WERI-Rb-1 (cell line): ENCODE data around the gene NECTIN4.
"Not testable (repeated sequence)": the region's sequence is repeated elsewhere in the genome, so short reads cannot be mapped to it uniquely, and the experiment has no call there.

Experiments
- DNase-seq: peaks from one replicate; pipeline ENCODE4 v3.0.0-alpha.2; 2020
- H3K27ac ChIP-seq: fragments of 250-450 bp; sonication (Bioruptor Pico); 2 replicates; pipeline ENCODE4 v1.5.1; 2020; ENCODE audit warnings: mild to moderate bottlenecking, moderate library complexity
- H3K27me3 ChIP-seq: fragments of 250-450 bp; sonication (Bioruptor Pico); 2 replicates; pipeline ENCODE4 v1.5.1; 2021; ENCODE audit warnings: mild to moderate bottlenecking, low read depth, moderate library complexity; ENCODE audit not compliant: insufficient read depth, severe bottlenecking
- H3K36me3 ChIP-seq: fragments of 250-450 bp; sonication (Bioruptor Pico); 2 replicates; pipeline ENCODE4 v1.5.1; 2020; ENCODE audit warnings: mild to moderate bottlenecking, moderate library complexity
- H3K4me3 ChIP-seq: 2 replicates; pipeline ENCODE4 v1.5.1; 2011; ENCODE audit warnings: low read depth, mild to moderate bottlenecking, control low read depth, low read length
- H3K9me3 ChIP-seq: fragments of 250-450 bp; sonication (Bioruptor Pico); 2 replicates; pipeline ENCODE4 v1.5.1; 2021; ENCODE audit warnings: mild to moderate bottlenecking, moderate library complexity; ENCODE audit not compliant: severe bottlenecking
- TF ChIP-seq, protein P1 (sequence below): IDR thresholded peaks from 2 replicates; pipeline ENCODE4 v1.5.1; 2011; ENCODE audit warnings: low read depth, mild to moderate bottlenecking, control low read depth, inconsistent platforms, low read length

NECTIN4 gene

DNA sequence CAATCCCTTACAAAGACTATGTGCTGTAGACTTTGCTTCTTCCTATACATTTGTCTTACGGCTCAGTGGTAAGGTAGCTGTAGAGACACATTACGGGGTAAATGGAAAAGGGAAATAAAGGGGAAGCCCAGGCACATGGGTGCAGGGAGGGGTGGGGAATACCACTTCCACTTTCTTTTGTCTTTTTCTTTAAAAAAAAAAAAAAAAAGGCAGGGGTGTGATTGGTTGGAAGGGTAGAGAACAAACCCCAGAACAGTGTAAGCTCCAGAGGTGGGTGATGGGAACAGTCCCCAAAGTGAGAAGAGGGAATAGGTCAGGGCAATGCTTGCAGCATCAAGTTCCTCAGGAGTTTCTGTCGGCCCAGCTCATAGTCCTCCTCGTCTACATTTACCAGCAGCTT lies 32.5 kb upstream of the NECTIN4 start:
- TF ChIP-seq, protein P1, sequence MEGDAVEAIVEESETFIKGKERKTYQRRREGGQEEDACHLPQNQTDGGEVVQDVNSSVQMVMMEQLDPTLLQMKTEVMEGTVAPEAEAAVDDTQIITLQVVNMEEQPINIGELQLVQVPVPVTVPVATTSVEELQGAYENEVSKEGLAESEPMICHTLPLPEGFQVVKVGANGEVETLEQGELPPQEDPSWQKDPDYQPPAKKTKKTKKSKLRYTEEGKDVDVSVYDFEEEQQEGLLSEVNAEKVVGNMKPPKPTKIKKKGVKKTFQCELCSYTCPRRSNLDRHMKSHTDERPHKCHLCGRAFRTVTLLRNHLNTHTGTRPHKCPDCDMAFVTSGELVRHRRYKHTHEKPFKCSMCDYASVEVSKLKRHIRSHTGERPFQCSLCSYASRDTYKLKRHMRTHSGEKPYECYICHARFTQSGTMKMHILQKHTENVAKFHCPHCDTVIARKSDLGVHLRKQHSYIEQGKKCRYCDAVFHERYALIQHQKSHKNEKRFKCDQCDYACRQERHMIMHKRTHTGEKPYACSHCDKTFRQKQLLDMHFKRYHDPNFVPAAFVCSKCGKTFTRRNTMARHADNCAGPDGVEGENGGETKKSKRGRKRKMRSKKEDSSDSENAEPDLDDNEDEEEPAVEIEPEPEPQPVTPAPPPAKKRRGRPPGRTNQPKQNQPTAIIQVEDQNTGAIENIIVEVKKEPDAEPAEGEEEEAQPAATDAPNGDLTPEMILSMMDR, result no peak
- DNase-seq, result no peak
- Histone ChIP-seq H3K27me3 (no peaks in the 10 kb centered on the region), H3K9me3 (no peaks in the 10 kb centered on the region), H3K27ac (no peak overlapping the region), H3K36me3 (peaks cover 83% of the 10 kb centered on the region), H3K4me3 (no peak overlapping the region)

DNA sequence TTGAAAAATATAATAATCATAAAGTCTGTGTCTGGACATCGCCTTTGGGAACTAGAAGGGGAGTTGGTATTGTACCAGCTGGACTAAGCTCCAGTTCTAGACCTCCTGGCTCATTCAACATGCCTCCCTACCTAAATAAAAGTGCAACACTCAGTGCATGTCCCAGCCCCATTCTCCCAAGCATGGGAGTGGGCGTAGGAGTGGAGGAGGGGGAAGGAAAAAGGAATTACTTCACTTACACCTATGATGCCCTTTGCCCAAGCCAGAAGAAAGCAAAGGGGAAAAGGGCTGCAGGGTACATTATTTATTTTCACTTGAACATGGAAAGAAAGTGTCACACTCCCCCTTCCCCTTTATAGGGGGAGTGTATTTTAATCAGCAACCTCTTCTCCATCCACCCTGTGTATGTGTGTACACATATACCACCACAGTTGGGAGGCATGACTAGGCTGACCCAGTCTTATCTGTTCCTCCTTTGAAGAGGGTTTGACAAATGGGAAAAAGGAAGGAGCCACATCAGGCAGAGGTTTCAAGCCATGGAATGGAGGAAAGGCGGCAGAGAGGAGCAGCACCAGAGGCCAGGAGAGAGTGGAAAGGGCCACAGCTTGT lies 31.8 kb upstream of the NECTIN4 start:
- Histone ChIP-seq H3K27me3 (no peaks in the 10 kb centered on the region), H3K9me3 (no peaks in the 10 kb centered on the region), H3K4me3 (no peak overlapping the region), H3K27ac (no peak overlapping the region), H3K36me3 (peaks cover 82% of the 10 kb centered on the region)
- TF ChIP-seq, protein P1, result no peak
- DNase-seq, result no peak

DNA sequence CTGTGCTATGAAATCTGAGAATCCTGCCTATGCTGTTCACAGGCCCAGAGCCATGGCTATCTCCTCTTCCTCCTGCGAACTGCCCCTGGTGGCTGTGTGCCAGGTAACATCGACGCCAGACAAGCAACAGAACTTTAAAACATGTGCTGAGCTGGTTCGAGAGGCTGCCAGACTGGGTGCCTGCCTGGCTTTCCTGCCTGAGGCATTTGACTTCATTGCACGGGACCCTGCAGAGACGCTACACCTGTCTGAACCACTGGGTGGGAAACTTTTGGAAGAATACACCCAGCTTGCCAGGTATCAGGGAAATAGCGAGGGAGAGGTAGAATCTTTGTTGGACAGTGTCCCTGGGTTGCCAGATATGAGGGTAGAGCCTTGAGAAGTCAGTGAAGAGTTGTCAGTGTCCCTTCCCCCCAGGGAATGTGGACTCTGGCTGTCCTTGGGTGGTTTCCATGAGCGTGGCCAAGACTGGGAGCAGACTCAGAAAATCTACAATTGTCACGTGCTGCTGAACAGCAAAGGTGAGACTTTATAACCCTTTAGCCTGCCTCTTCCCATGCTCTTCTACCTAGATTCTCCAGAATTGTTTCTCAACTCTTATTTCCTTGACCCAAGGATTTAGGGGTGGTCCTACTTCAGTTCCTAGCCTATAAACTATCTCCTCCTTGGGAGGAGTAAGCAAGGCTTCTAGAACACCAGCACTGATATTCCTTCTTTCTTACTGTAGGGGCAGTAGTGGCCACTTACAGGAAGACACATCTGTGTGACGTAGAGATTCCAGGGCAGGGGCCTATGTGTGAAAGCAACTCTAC lies 29.9 kb upstream of the NECTIN4 start:
- no peak overlapping the region; the same call in 1 of the 2 replicates for H3K4me3 ChIP-seq
- H3K27ac ChIP-seq, result peak overlapping the region; percentile 84; the same call in 1 of the 2 replicates
- H3K36me3 ChIP-seq, result peaks cover 77% of the 10 kb centered on the region
- TF ChIP-seq, protein P1, result peak; percentile 51
- DNase-seq, result peak; percentile 41
- H3K27me3 ChIP-seq, result no peaks in the 10 kb centered on the region
- H3K9me3 ChIP-seq, result no peaks in the 10 kb centered on the region

DNA sequence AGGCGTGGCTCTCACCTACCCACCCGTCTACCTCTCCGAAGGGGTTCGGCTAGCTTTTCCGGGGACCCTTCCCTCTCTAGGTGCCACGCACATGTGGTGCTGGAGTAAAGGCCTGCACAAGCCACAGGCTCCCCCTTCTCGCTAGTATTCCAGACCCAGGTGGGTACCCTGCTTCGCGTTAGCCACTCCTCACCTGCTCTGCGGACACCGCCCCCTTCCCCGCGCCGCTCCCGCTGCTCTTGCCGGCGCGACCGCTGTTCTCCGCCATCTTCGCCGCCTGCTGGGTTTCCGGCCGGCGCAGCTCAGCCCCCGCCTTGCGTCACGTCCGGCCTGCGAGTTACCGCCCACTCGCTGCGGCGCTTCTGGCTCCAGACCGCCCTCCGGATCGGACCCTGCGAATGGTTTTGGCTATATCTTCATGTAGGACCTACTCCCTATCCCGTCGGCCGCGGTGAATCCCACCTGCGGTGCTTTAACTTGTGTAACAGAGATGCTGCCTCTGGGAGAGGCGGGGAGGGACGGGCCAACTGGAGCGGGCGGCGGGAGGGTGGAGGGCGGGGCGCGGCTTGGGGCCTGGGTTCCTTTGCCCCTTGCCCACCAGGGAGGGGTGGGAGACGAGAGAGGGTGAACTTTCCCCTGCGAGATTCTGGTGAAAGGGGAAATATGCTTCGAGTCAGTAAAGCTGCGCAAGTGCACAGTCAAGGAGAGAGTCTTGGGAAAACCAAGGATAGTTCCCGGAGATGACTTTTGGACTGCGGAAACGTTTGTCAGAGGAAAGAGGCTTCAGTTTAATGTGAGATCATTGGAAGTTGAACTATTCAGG lies 28.6 kb upstream of the NECTIN4 start, which contains the start of the genes NIT1 and PFDN2:
NIT1 (plus strand) TSS at position 347 of the 823 bp plus-strand sequence; CDS start at position 419, 72 bp downstream.
PFDN2 (minus strand) TSS at position 279 of the 823 bp plus-strand sequence; CDS start at position 268, 11 bp downstream.
- DNase-seq, result peak; percentile 93
- TF ChIP-seq, protein P1, result no peak
- H3K4me3 ChIP-seq, result peak within 1 kb of the TSS; percentile 59
- H3K36me3 ChIP-seq, result peaks cover 65% of the 10 kb centered on the region
- peak within 1 kb of the TSS; percentile 84 for H3K27ac ChIP-seq
- no peaks in the 10 kb centered on the region for H3K9me3 ChIP-seq
- no peaks in the 10 kb centered on the region for H3K27me3 ChIP-seq

DNA sequence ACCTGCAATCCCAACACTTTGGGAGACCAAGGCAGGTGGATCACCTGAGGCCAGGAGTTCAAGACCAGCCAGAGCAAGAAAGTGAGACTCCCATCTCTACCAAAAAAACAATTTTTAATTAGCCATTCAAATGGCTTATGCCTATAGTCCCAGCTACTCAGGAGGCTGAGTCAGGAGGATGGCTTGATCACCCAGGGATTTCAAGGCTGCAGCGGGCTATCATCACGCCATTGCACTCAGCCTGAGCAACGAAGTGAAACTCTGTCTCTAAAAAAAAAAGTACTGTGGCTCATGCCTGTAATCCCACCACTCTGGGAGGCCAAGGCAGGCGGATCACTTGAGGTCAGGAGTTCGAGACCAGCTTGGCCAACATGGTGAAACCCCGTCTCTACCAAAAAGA lies 26.6 kb upstream of the NECTIN4 start:
- not testable (repeated sequence) for DNase-seq, H3K27me3 ChIP-seq, H3K4me3 ChIP-seq, H3K9me3 ChIP-seq, H3K27ac ChIP-seq
- H3K36me3 ChIP-seq, result peaks cover 49% of the 10 kb centered on the region
